ENCODE measurements around the gene ZNF653.
"Not testable (repeated sequence)": the region's sequence is repeated elsewhere in the genome, so short reads cannot be mapped to it uniquely, and the experiment has no call there.

Gene ZNF653

DNA sequence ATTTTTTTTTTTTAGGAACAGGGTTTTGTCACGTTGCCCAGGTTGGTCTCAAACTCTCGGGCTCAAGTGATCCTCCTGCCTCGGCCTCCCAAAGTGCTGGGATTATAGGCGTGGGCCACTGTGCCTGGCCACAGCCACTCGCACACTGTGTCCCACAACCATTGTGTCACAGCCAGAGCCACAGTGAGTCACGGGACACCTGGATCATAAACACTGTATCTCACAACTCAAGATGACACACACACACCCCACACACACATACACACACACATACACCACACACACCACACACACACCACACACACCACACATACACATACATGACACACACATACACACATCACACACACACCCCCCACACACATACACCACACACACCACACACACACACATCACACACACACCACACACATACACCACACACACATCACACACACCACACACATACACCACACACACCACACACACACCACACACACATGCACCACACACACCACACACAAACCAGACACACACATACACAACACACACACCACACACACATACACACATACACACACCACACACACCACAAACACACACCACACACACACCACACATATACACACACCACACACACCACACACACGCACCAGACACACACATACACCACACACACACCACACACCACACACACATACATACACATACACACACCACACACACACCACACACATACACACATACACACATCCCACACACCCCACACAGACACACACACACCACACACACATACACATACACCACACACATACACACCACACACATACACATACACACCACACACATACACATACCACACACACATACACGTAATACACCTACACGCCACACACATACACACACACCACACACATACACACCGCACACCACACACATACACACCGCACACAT is 41.0 kb downstream of the ZNF653 start:
- no peak overlapping the region for H2AFZ ChIP-seq (ENCODE audit: low read depth, low read length)
- no peaks in the 10 kb centered on the region for H3K27me3 ChIP-seq (ENCODE audit: insufficient read depth, low read length)
- no peak overlapping the region for H3K4me3 ChIP-seq (ENCODE audit: low read length)
- peaks cover 47% of the 10 kb centered on the region for H3K36me3 ChIP-seq (ENCODE audit: insufficient read depth, low read length)
- H3K4me1 ChIP-seq (ENCODE audit: insufficient read depth, low read length) = no peaks in the 10 kb centered on the region
- H3K9me3 ChIP-seq (ENCODE audit: low read length) = no peaks in the 10 kb centered on the region

DNA sequence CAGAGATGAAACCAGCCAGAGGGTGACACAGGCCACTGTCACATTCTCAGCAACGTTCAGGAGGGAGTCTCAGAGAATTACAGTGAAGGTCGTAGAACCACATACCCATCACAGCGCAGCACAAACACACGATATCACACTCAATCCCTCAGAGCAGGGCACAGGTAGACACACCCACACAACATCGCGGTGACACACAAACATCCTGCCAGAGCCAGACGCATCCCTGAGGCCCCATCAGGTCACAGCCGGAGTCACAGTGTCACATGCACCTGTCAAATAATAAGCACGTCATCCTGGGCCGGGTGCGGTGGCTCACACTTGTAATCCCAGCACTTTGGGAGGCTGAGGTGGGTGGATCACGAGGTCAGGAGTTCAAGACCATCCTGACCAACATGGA is 42.2 kb downstream of the ZNF653 start:
- Histone ChIP-seq H3K27me3 (ENCODE audit: insufficient read depth, low read length) (no peaks in the 10 kb centered on the region), H3K4me1 (ENCODE audit: insufficient read depth, low read length) (no peaks in the 10 kb centered on the region), H3K4me3 (ENCODE audit: low read length) (no peak overlapping the region), H2AFZ (ENCODE audit: low read depth, low read length) (no peak overlapping the region), H3K9me3 (ENCODE audit: low read length) (no peaks in the 10 kb centered on the region), H3K36me3 (ENCODE audit: insufficient read depth, low read length) (peaks cover 52% of the 10 kb centered on the region)

DNA sequence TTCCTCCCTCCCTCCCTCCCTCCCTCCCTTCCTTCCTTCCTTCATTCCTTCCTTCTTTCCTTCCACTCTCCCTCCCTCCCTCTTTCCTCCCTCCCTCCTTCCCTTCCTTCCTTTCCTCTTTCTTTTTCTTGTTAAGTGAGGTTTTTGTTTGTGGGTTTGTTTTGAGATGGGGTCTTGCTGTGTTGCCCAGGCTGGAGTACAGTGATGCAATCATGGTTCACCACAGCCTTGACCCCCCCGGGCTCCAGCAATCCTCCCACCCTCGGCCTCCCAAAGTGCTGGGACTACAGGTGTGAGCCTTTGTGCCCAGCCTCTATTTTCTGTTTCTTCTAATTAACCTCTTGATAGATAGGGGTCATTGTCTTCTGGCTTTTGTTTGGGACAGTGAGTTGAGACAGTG is 44.2 kb downstream of the ZNF653 start:
- H3K36me3 ChIP-seq (ENCODE audit: insufficient read depth, low read length) = peaks cover 59% of the 10 kb centered on the region
- no peaks in the 10 kb centered on the region for H3K27me3 ChIP-seq (ENCODE audit: insufficient read depth, low read length)
- no peak overlapping the region for H3K4me3 ChIP-seq (ENCODE audit: low read length)
- no peaks in the 10 kb centered on the region for H3K9me3 ChIP-seq (ENCODE audit: low read length)
- no peak overlapping the region for H2AFZ ChIP-seq (ENCODE audit: low read depth, low read length)
- H3K4me1 ChIP-seq (ENCODE audit: insufficient read depth, low read length) = no peaks in the 10 kb centered on the region

DNA sequence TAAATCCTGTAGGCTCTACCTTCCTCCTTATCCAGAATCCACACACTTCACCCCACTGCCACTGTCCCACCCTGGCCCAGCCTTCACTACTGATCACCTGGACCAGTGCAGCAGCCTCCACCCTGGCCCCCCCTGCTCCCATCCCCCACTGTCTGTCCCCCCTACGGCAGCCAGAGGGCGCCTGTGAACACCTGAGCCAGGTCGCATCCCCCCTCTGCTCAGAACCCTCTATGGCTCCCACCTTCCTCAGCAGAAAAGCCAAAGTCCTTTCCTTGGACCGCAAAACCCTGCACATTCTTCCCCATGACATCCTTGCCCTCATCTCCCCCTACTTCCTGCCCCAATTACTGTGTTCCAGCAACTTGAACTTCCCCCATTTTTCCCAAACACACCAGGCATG is 45.4 kb downstream of the ZNF653 start:
- Histone ChIP-seq H2AFZ (ENCODE audit: low read depth, low read length) (no peak overlapping the region), H3K36me3 (ENCODE audit: insufficient read depth, low read length) (peaks cover 59% of the 10 kb centered on the region), H3K4me1 (ENCODE audit: insufficient read depth, low read length) (no peaks in the 10 kb centered on the region), H3K27me3 (ENCODE audit: insufficient read depth, low read length) (no peaks in the 10 kb centered on the region), H3K9me3 (ENCODE audit: low read length) (no peaks in the 10 kb centered on the region), H3K4me3 (ENCODE audit: low read length) (no peak overlapping the region)

DNA sequence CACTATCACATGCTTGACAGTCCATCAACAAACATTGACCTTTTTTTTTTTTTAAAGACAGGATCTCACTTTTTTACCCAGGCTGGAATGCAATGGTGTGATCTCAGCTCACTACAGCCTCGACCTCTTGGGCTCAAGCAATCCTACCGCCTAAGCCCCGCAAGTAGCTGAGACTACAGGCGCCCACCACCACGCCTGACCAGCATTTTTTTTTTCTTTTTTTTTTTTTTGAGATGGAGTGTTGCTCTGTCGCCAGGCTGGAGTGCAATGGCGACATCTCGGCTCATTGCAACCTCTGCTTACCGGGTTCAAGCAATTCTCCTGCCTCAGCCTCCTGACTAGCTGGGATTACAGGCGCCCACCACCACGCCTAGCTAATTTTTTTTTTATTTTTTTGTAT is 46.7 kb downstream of the ZNF653 start:
- H3K9me3 ChIP-seq (ENCODE audit: low read length); H3K27me3 ChIP-seq (ENCODE audit: insufficient read depth, low read length); H3K4me1 ChIP-seq (ENCODE audit: insufficient read depth, low read length); H2AFZ ChIP-seq (ENCODE audit: low read depth, low read length); H3K4me3 ChIP-seq (ENCODE audit: low read length): not testable (repeated sequence)
- peaks cover 56% of the 10 kb centered on the region for H3K36me3 ChIP-seq (ENCODE audit: insufficient read depth, low read length)

DNA sequence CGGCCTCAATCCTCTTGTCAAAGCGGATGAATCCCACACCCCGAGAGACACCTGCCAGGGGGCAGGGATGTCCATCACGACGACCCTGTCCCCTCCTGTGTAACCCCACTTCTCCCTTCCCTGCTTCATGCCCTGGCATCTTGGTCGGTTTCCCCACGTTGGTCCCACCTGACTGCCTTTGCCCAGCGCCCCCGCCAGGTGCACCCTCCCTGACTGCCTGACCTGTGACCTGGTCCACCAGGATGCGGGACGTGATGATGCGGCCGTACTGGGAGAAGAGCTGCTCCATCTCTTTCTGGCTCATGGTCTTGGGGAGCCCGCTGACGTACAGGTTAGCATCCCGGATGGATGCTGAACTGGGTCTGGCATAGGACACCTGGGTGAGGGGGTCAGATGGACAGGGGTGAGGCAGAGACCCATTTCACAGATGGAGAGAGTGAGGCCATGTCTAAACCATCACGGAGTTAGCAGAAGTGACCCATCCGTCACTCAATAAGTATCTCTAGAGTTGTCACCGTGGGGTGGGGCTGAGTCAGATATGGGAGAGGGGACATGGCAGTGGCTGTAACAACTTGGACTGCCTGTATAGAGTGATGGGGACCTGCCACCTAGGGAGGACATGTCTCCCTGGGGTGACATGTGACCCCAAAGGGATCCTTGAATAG is 47.3 kb downstream of the ZNF653 start:
- peaks cover 56% of the 10 kb centered on the region for H3K36me3 ChIP-seq (ENCODE audit: insufficient read depth, low read length)
- no peak overlapping the region for H3K4me3 ChIP-seq (ENCODE audit: low read length)
- no peaks in the 10 kb centered on the region for H3K9me3 ChIP-seq (ENCODE audit: low read length)
- no peaks in the 10 kb centered on the region for H3K27me3 ChIP-seq (ENCODE audit: insufficient read depth, low read length)
- no peaks in the 10 kb centered on the region for H3K4me1 ChIP-seq (ENCODE audit: insufficient read depth, low read length)
- H2AFZ ChIP-seq (ENCODE audit: low read depth, low read length) = no peak overlapping the region

DNA sequence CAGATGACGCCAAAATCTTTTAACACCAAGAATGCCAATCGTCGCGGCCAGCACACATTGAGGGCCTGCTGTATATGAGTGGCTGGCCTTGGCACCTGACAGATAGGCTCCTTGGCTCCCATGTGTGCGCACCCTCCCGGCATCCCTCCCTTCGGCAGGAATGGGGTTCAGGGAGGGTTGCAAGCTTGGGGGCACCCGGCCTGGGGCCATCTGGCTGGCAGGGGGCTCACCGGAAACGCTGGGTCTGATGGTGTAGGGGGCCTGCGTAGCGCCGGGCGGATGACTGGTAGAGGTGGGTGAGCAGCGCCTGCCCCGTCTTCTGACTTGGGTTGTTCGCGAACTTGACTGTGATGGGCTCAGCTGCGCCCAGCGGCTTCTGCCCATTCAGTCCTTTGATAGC is 47.8 kb downstream of the ZNF653 start:
- no peak overlapping the region for H3K4me3 ChIP-seq (ENCODE audit: low read length)
- no peaks in the 10 kb centered on the region for H3K27me3 ChIP-seq (ENCODE audit: insufficient read depth, low read length)
- H3K36me3 ChIP-seq (ENCODE audit: insufficient read depth, low read length) = peaks cover 53% of the 10 kb centered on the region
- H2AFZ ChIP-seq (ENCODE audit: low read depth, low read length) = no peak overlapping the region
- peaks cover 1% of the 10 kb centered on the region for H3K4me1 ChIP-seq (ENCODE audit: insufficient read depth, low read length)
- no peaks in the 10 kb centered on the region for H3K9me3 ChIP-seq (ENCODE audit: low read length)

DNA sequence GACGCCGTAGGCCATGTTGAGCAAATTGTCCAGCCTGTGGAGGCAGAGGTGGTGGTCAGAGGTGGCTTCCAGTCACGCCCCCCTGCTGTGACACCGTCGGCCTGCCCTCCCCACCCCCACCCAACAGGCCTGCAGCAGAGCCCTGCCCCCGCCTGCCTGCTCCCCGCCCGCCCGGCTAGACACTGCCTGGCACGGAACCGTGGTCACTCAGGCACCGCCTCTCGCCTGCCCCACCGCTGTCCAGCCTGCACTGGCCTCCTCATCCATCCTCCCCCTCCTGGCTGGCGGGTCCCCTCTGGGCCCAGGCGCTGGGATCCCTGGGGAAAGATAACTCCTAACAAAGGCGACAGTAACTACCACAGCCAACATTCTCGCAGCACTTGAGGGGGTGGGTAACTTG is 48.5 kb downstream of the ZNF653 start:
- Histone ChIP-seq H3K4me1 (ENCODE audit: insufficient read depth, low read length) (peaks cover 9% of the 10 kb centered on the region), H3K27me3 (ENCODE audit: insufficient read depth, low read length) (no peaks in the 10 kb centered on the region), H3K36me3 (ENCODE audit: insufficient read depth, low read length) (peaks cover 54% of the 10 kb centered on the region), H3K4me3 (ENCODE audit: low read length) (no peak overlapping the region), H3K9me3 (ENCODE audit: low read length) (no peaks in the 10 kb centered on the region), H2AFZ (ENCODE audit: low read depth, low read length) (no peak overlapping the region)

DNA sequence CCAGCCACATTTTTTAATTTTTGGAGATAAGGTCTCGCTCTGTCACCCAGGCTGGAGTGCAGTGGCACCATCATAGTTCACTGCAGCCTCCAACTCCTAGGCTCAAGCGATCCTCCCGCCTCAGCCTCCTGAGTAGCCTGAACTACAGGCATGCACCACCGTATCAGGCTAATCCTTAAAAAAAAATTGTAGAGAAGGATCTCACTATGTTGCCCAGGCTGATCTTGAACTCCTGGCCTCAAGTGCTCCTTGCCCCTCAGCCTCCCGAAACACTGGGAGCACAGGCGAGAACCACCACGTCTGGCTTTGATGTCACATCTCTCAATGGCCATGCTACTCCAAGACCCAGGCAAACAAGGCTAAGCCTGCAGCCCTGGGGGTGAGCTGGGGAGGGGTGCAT is 49.0 kb downstream of the ZNF653 start:
- no peaks in the 10 kb centered on the region for H3K9me3 ChIP-seq (ENCODE audit: low read length)
- no peak overlapping the region for H3K4me3 ChIP-seq (ENCODE audit: low read length)
- no peaks in the 10 kb centered on the region for H3K27me3 ChIP-seq (ENCODE audit: insufficient read depth, low read length)
- peaks cover 13% of the 10 kb centered on the region for H3K4me1 ChIP-seq (ENCODE audit: insufficient read depth, low read length)
- no peak overlapping the region for H2AFZ ChIP-seq (ENCODE audit: low read depth, low read length)
- H3K36me3 ChIP-seq (ENCODE audit: insufficient read depth, low read length) = peaks cover 53% of the 10 kb centered on the region

DNA sequence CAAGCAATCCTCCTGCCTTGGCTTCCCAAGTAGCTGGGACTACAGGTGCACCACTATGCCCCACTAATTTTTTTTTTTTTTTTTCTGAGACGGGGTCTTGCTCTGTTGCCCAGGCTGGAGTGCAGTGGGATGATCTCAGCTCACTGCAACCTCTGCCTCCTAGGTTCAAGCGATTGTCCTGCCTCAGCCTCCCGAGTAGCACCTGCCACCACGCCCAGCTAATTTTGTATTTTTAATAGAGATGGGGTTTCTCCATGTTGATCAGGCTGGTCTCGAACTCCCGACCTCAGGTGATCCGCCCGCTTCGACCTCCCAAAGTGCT is 50.4 kb downstream of the ZNF653 start:
- not testable (repeated sequence) for H3K9me3 ChIP-seq (ENCODE audit: low read length); H2AFZ ChIP-seq (ENCODE audit: low read depth, low read length); H3K27me3 ChIP-seq (ENCODE audit: insufficient read depth, low read length); H3K4me3 ChIP-seq (ENCODE audit: low read length)
- H3K36me3 ChIP-seq (ENCODE audit: insufficient read depth, low read length) = peaks cover 48% of the 10 kb centered on the region
- H3K4me1 ChIP-seq (ENCODE audit: insufficient read depth, low read length) = peaks cover 13% of the 10 kb centered on the region

DNA sequence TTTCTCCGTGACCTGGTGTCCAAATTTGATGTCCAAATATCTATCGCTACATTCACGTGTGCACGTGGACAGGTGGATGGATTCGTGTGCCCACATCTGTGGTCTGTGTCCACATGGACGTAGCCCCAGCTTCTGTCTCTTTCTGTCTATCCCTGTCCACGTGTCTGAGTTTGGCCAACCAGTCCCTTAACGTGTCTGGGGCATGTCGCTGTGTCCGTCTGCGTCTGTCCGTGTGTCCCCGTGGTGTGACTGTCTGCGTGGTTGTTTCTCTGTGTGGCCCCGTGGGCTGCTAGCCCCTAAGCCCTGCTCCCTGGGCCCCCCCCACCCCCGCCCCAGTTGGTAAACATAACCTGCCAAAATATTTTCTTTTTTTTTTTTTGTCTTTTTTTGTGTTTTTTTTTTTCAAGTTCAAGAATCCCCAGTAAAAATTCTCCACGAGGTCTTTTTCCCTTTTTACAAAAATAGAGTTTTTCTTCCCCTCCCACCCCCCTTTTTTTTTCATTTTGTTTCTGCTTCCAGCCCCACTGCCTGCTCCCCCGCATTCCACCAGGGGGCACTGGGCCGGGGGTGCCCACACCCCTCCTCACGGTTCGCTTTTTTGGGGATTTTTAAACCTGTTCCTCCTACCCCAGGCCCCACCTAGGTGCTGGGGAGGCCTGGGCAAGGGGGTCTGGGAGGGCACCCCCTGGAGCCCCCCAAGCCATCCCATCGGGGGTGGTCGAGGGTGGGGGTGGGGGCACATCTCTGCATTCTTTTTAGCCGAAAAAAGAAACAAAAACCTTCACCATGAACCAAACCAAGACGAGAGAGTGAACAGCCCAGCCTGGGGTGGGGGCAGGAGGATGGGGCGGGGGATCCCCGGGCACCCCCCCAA is 51.9 kb downstream of the ZNF653 start:
- Histone ChIP-seq H3K4me3 (ENCODE audit: low read length) (no peak overlapping the region), H3K4me1 (ENCODE audit: insufficient read depth, low read length) (peaks cover 13% of the 10 kb centered on the region), H3K36me3 (ENCODE audit: insufficient read depth, low read length) (peaks cover 48% of the 10 kb centered on the region)

DNA sequence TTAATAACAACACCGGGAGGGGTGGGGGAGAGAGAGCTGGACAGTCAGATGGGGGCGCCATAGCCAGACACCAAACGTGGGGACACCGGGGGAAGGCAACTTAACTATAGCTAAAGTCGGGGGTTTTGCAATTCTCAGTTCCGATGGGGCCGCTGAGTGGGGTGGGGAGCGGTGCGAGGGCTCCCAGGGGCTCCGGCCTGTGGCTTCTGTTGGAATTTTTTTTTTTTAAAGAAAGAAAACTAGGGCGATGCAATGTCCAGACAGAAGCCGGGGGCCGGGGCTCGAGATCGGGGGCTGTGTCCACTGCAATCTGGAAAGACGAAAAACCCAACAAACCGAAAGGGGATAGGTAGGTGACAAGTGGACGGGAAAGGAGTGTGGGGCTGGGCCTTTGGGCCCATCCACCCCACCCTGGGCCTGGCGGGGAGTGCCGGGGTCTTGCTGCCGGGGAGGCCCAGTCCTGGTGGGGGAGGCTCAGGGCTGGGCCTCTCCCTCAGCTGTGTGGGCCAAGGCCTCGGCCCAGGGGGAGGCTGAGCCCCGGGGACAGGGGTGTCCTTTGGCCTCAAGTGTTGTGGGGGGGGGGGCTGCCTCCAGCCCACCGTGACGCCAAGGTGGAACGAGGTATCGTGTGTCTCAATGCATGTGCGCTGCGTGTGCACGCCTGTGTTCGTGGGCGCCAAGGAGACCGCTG is 52.9 kb downstream of the ZNF653 start:
- H3K4me3 ChIP-seq (ENCODE audit: low read length) = no peak overlapping the region
- H3K9me3 ChIP-seq (ENCODE audit: low read length) = no peaks in the 10 kb centered on the region
- H3K4me1 ChIP-seq (ENCODE audit: insufficient read depth, low read length) = peaks cover 13% of the 10 kb centered on the region
- peaks cover 48% of the 10 kb centered on the region for H3K36me3 ChIP-seq (ENCODE audit: insufficient read depth, low read length)
- no peaks in the 10 kb centered on the region for H3K27me3 ChIP-seq (ENCODE audit: insufficient read depth, low read length)
- H2AFZ ChIP-seq (ENCODE audit: low read depth, low read length) = no peak overlapping the region

More for the DNA sequence above, 51.9 kb downstream of the ZNF653 start:
- Histone ChIP-seq H2AFZ (ENCODE audit: low read depth, low read length) (no peak overlapping the region), H3K9me3 (ENCODE audit: low read length) (no peaks in the 10 kb centered on the region), H3K27me3 (ENCODE audit: insufficient read depth, low read length) (no peaks in the 10 kb centered on the region)

Data from neuron (in vitro differentiated cells).